C4-2B (cell line): Measurements from ENCODE around the gene DCAF12.
"Not testable (repeated sequence)": the region's sequence is repeated elsewhere in the genome, so short reads cannot be mapped to it uniquely, and the experiment has no call there.

Source experiments
- H3K27ac ChIP-seq: fragments of 450-650 bp; 2 replicates; pipeline ENCODE4 v1.5.1; 2017
- CTCF ChIP-seq: fragments of 450-650 bp; conservative IDR thresholded peaks from 2 replicates; pipeline ENCODE4 v1.5.1; 2017; ENCODE audit warnings: mild to moderate bottlenecking
- ZFX ChIP-seq: fragments of 450-650 bp; IDR thresholded peaks from 2 replicates; pipeline ENCODE4 v1.6.1; 2017

DCAF12 gene

GRCh38 chr9:34140853-34141252 lies 14.4 kb upstream of the DCAF12 start:
- H3K27ac ChIP-seq: no peak overlapping the region
- TF ChIP-seq ZFX: no peak
- TF ChIP-seq CTCF: no peak

- TF ChIP-seq CTCF (peak; percentile 56), ZFX (no peak)
- H3K27ac ChIP-seq: no peak overlapping the region
These were observed 13.1 kb upstream of the DCAF12 start for GRCh38 chr9:34139477-34140146.

GRCh38 chr9:34138644-34139043 lies 12.1 kb upstream of the DCAF12 start:
- H3K27ac ChIP-seq: not testable (repeated sequence)

GRCh38 chr9:34134521-34134920 lies 8.0 kb upstream of the DCAF12 start:
- H3K27ac ChIP-seq: no peak overlapping the region
- TF ChIP-seq CTCF (no peak), ZFX (no peak)

GRCh38 chr9:34133436-34133949 lies 7.0 kb upstream of the DCAF12 start:
- H3K27ac ChIP-seq: no peak overlapping the region

GRCh38 chr9:34131571-34131970 lies 5.1 kb upstream of the DCAF12 start:
- H3K27ac ChIP-seq: no peak overlapping the region
- no peak for TF ChIP-seq CTCF

More at GRCh38 chr9:34133436-34133949, 7.0 kb upstream of the DCAF12 start:
- TF ChIP-seq ZFX: no peak
- no peak for TF ChIP-seq CTCF

- peak overlapping the region; percentile 87 for H3K27ac ChIP-seq
- no peak for TF ChIP-seq ZFX
- no peak for TF ChIP-seq CTCF
These were observed 794 bp upstream of the DCAF12 start for GRCh38 chr9:34127035-34127948.
